Liver (tissue), 9 donors: ENCODE results near the gene COL19A1. TPM values are rescaled to one million over a fixed set of nuclear protein-coding genes. Genes with fewer than 3 reads are reported as not detected.

Experiments
- DNase-seq: peaks from one replicate; pipeline ENCODE4 v3.0.0-alpha.2; 2017; ENCODE audit warnings: low spot score
- H3K27ac ChIP-seq, 2 donors: one replicate each; pipeline ENCODE4 v1.7.0; 2013; ENCODE audit warnings: inconsistent platforms in 2 of 2, low read length in 2 of 2, control low read depth in 1 of 2, low read depth in 1 of 2, mild to moderate bottlenecking in 1 of 2
- H3K27me3 ChIP-seq, 4 donors: one replicate each; pipeline versions ENCODE4 v1.6.1 to v1.7.0; 2013; ENCODE audit warnings: low read length in 3 of 4, inconsistent platforms in 1 of 4, mild to moderate bottlenecking in 1 of 4, moderate library complexity in 1 of 4; ENCODE audit not compliant: control insufficient read depth in 4 of 4, insufficient read depth in 4 of 4
- H3K36me3 ChIP-seq, 4 donors: one replicate each; pipeline versions ENCODE4 v1.6.1 to v1.7.0; 2013; ENCODE audit warnings: low read length in 3 of 4, mild to moderate bottlenecking in 3 of 4, low read depth in 1 of 4, moderate library complexity in 1 of 4; ENCODE audit not compliant: control insufficient read depth in 4 of 4, insufficient read depth in 3 of 4
- H3K4me1 ChIP-seq, 4 donors: one replicate each; pipeline versions ENCODE4 v1.6.1 to v1.7.0; 2013; ENCODE audit warnings: low read length in 3 of 4, mild to moderate bottlenecking in 3 of 4, moderate library complexity in 1 of 4; ENCODE audit not compliant: control insufficient read depth in 4 of 4, insufficient read depth in 4 of 4
- H3K4me3 ChIP-seq, 3 donors: one replicate each; pipeline versions ENCODE4 v1.6.1 to v1.7.0; 2013; ENCODE audit warnings: low read length in 3 of 3, control low read depth in 1 of 3, low read depth in 1 of 3, mild to moderate bottlenecking in 1 of 3
- H3K9ac ChIP-seq, 2 donors: one replicate each; pipeline ENCODE4 v1.7.0; 2013; ENCODE audit warnings: low read length in 2 of 2, mild to moderate bottlenecking in 2 of 2, moderate library complexity in 2 of 2, control low read depth in 1 of 2, low read depth in 1 of 2
- H3K9me3 ChIP-seq, 4 donors: one replicate each; pipeline versions ENCODE4 v1.6.1 to v1.7.0; 2013; ENCODE audit warnings: low read length in 3 of 4; ENCODE audit not compliant: control insufficient read depth in 4 of 4
- EGR1 ChIP-seq, 2 donors: IDR thresholded peaks; 2 replicates each; pipeline ENCODE4 v1.6.1; 2016 to 2018; ENCODE audit warnings: antibody characterized with exemption in 2 of 2, low read depth in 2 of 2
- FOXA1 ChIP-seq: IDR thresholded peaks from 2 replicates; pipeline ENCODE4 v1.6.1; 2016; ENCODE audit warnings: antibody characterized with exemption
- GABPA ChIP-seq, 2 donors: IDR thresholded peaks in 1 of 2; conservative IDR thresholded peaks in 1 of 2; 2 replicates each; pipeline ENCODE4 v1.6.1; 2016; ENCODE audit warnings: antibody characterized with exemption in 2 of 2, mild to moderate bottlenecking in 1 of 2, moderate library complexity in 1 of 2
- HNF4A ChIP-seq, 2 donors: conservative IDR thresholded peaks; 2 replicates each; pipeline ENCODE4 v1.6.1; 2016; ENCODE audit warnings: antibody characterized with exemption in 2 of 2, mild to moderate bottlenecking in 2 of 2
- JUND ChIP-seq, 2 donors: IDR thresholded peaks; 2 replicates each; pipeline ENCODE4 v1.6.1; 2016; ENCODE audit warnings: antibody characterized with exemption in 2 of 2
- NR2F2 ChIP-seq: IDR thresholded peaks from 2 replicates; pipeline ENCODE4 v1.6.1; 2016; ENCODE audit warnings: antibody characterized with exemption
- SP1 ChIP-seq: IDR thresholded peaks from 2 replicates; pipeline ENCODE4 v1.6.1; 2018; ENCODE audit warnings: antibody characterized with exemption, mild to moderate bottlenecking
- TAF1 ChIP-seq: conservative IDR thresholded peaks from 2 replicates; pipeline ENCODE4 v1.6.1; 2016; ENCODE audit warnings: antibody characterized with exemption, mild to moderate bottlenecking
- YY1 ChIP-seq: IDR thresholded peaks from 2 replicates; pipeline ENCODE4 v1.6.1; 2016; ENCODE audit warnings: antibody characterized with exemption, mild to moderate bottlenecking
- WGBS: extraction: QIAGEN DNeasy Blood & Tissue Kit; methylation state at CpG from one replicate; pipeline ENCODE4 v1.1.7; 2013; 5-methylcytosine and 5-hydroxymethylcytosine counted together
- polyA plus RNA-seq, 2 donors: library from polyadenylated mRNA; stranded (reverse) in 1 of 2; unstranded in 1 of 2; fragments of 200-250 nt in 1 of 2; fragments of >200 nt in 1 of 2; fragmentation: Nextera tagmentation in 1 of 2; extraction: Ambion mirVana in 1 of 2; gene quantifications; one replicate each; pipeline versions ENCODE4 v1.2.1 to v1.2.3, GENCODE V29; 2013 to 2015
- total RNA-seq, 2 donors: library from RNA; depleted of rRNA; stranded (reverse); fragments of >200 nt; gene quantifications; one replicate each; pipeline ENCODE4 v1.2.3, GENCODE V29; 2014
- TF ChIP-seq, protein P1 (sequence below): IDR thresholded peaks from 2 replicates; pipeline ENCODE4 v1.6.1; 2016; ENCODE audit warnings: antibody characterized with exemption, mild to moderate bottlenecking
- TF ChIP-seq, protein P2 (sequence below): IDR thresholded peaks from 2 replicates; pipeline ENCODE4 v1.6.1; 2016; ENCODE audit warnings: antibody characterized with exemption
- TF ChIP-seq, protein P3 (sequence below): IDR thresholded peaks from 2 replicates; pipeline ENCODE4 v1.6.1; 2016; ENCODE audit warnings: antibody characterized with exemption
- TF ChIP-seq, protein P4 (sequence below): IDR thresholded peaks from 2 replicates; pipeline ENCODE4 v1.6.1; 2016; ENCODE audit warnings: antibody characterized with exemption
- donor health status: healthy.
- donor health status: healthy.
- donor health status: healthy.
- donor health status: healthy.
- donor health status: healthy.

COL19A1 gene
- total and polyA plus RNA-seq, 4 donors = 0.25 to 0.51 TPM; not detected in 2

DNA sequence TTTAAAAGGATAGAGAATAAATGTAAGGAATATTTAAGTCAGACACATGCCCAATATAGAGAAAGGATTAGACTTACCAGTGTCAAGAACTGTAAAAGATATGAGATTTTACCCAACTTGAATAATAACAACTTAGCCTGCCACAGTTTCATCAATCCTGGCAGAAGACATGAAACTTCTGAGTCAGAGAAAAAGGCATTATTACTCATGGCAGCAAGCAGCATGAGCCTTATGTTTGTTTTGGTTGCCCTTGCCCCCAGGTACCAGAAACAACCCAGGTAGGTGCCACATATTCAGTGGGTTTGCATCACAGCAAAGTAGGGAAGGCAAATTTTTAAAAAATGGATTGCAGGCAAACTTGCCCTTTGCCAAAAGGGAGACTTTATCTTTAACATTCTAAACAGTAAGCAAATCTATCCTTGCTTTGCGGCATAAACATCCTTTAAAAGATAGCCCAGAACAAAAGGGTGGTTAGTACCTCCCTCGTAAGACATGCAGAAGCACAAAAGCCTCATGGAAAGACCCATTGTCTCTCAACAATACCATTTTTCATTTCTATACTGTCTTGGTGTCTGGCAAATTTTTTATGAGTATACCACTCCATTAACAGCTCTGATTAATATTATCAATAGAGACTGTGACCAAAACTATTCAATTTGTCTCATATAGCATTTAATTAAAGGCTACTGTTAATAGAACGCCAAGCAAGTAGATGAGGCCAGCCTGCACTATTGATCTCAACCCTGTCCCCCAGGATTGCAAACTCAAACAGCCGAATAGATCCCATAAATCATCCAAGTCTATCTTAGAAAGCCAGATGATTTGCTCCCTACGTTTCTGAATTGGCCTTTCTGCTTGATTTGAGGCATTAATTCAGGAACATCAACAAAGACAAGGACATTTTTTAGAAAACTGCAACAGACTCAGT lies 185.1 kb downstream of the COL19A1 start:
- no peak for DNase-seq
- TF ChIP-seq JUND (IDR thresholded peaks at IDR 0.05) = no peak
- TF ChIP-seq, protein P1, sequence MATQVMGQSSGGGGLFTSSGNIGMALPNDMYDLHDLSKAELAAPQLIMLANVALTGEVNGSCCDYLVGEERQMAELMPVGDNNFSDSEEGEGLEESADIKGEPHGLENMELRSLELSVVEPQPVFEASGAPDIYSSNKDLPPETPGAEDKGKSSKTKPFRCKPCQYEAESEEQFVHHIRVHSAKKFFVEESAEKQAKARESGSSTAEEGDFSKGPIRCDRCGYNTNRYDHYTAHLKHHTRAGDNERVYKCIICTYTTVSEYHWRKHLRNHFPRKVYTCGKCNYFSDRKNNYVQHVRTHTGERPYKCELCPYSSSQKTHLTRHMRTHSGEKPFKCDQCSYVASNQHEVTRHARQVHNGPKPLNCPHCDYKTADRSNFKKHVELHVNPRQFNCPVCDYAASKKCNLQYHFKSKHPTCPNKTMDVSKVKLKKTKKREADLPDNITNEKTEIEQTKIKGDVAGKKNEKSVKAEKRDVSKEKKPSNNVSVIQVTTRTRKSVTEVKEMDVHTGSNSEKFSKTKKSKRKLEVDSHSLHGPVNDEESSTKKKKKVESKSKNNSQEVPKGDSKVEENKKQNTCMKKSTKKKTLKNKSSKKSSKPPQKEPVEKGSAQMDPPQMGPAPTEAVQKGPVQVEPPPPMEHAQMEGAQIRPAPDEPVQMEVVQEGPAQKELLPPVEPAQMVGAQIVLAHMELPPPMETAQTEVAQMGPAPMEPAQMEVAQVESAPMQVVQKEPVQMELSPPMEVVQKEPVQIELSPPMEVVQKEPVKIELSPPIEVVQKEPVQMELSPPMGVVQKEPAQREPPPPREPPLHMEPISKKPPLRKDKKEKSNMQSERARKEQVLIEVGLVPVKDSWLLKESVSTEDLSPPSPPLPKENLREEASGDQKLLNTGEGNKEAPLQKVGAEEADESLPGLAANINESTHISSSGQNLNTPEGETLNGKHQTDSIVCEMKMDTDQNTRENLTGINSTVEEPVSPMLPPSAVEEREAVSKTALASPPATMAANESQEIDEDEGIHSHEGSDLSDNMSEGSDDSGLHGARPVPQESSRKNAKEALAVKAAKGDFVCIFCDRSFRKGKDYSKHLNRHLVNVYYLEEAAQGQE = no peak
- no peak for TF ChIP-seq GABPA (IDR thresholded peaks at IDR 0.05 in 1 of 2, conservative IDR thresholded peaks at IDR 0.05 in 1 of 2)
- no peak for TF ChIP-seq FOXA1
- TF ChIP-seq, protein P2, sequence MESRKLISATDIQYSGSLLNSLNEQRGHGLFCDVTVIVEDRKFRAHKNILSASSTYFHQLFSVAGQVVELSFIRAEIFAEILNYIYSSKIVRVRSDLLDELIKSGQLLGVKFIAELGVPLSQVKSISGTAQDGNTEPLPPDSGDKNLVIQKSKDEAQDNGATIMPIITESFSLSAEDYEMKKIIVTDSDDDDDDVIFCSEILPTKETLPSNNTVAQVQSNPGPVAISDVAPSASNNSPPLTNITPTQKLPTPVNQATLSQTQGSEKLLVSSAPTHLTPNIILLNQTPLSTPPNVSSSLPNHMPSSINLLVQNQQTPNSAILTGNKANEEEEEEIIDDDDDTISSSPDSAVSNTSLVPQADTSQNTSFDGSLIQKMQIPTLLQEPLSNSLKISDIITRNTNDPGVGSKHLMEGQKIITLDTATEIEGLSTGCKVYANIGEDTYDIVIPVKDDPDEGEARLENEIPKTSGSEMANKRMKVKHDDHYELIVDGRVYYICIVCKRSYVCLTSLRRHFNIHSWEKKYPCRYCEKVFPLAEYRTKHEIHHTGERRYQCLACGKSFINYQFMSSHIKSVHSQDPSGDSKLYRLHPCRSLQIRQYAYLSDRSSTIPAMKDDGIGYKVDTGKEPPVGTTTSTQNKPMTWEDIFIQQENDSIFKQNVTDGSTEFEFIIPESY = no peak
- TF ChIP-seq YY1 = no peak
- TF ChIP-seq NR2F2 = no peak
- TF ChIP-seq, protein P3, sequence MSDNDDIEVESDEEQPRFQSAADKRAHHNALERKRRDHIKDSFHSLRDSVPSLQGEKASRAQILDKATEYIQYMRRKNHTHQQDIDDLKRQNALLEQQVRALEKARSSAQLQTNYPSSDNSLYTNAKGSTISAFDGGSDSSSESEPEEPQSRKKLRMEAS = no peak
- no peak for TF ChIP-seq TAF1
- TF ChIP-seq SP1 = no peak
- TF ChIP-seq, protein P4, sequence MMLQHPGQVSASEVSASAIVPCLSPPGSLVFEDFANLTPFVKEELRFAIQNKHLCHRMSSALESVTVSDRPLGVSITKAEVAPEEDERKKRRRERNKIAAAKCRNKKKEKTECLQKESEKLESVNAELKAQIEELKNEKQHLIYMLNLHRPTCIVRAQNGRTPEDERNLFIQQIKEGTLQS = no peak
- Histone ChIP-seq H3K27ac (no peak overlapping the region), H3K4me3 (no peak overlapping the region), H3K27me3 (no peaks in the 10 kb centered on the region), H3K9ac (no peak overlapping the region), H3K36me3 (no peaks in the 10 kb centered on the region), H3K4me1 (no peaks in the 10 kb centered on the region), H3K9me3 (no peaks in the 10 kb centered on the region)
- WGBS = 63% methylated on average over 5 of the region's 5 CpGs

DNA sequence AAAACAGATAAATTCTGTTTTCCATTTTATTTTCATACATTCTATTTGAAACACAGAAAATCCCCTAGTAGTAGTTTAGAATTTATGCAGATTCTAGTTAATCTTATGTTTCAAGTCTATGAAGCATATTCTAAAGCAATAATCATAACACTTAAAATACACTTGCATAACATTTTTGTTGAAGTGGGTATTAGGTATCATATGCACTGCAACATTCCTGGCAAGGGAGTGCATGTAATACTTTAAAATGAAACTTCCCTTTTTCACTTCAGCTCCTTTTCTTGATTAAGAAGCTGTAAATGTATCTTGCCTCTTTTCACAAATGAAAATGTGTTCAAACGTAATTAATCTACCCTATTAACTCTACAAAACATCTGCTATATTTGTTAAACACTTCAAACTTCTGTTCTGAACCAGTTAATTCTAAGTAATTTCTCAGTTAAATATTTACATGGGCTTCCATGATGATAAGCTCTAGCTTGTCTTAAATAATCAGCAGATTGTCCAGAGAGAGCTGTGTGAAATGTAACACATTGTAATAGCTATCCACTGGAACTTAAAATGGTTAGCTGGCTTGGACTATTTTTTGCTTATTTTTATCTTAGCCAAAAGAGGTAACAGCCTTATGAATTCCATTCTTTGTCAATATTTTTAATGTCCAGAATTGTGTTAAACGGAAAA lies 192.8 kb downstream of the COL19A1 start:
- TF ChIP-seq HNF4A (conservative IDR thresholded peaks at IDR 0.05) (no peak), EGR1 (IDR thresholded peaks at IDR 0.05; ENCODE audit: low read depth in 2 of 2) (no peak), YY1 (no peak), SP1 (no peak)
- TF ChIP-seq, protein P2 = no peak
- TF ChIP-seq, protein P3 = no peak
- no peaks in the 10 kb centered on the region for H3K4me1 ChIP-seq
- H3K27ac ChIP-seq = no peak overlapping the region
- H3K36me3 ChIP-seq = no peaks in the 10 kb centered on the region
- no peak overlapping the region for H3K9ac ChIP-seq
- no peak for DNase-seq
- H3K27me3 ChIP-seq = peaks cover 0 to 3% (median 0%) of the 10 kb centered on the region in 4 donors
- 44% methylated on average over 2 of the region's 2 CpGs for WGBS
- H3K4me3 ChIP-seq = no peak overlapping the region
- no peaks in the 10 kb centered on the region for H3K9me3 ChIP-seq
